Panc1 (cell line): Measurements from ENCODE around the gene B4GALT7. TPM values are rescaled to one million over a fixed set of nuclear protein-coding genes. Genes with fewer than 3 reads are reported as not detected.

Source experiments
- ATAC-seq: fragments of 200-7000 bp; cut with Tn5 transposase; 2 replicates; pipeline ENCODE4 v1.9.1; 2020; ENCODE audit warnings: mild to moderate bottlenecking, moderate library complexity
- BruUV-seq: library from RNA; stranded (reverse); fragments of 400-500 nt; replicated peaks from 2 replicates; lab custom pipeline; 2021; lab: Mats Ljungman, UMichigan
- CTCF ChIA-PET: fragments of 300-600 bp; sonication (Branson Sonifier 250); formaldehyde crosslinking; loops from one replicate; lab custom pipeline; 2022; ENCODE audit warnings: antibody characterized with exemption; lab: Charles Lee
- POLR2A ChIA-PET: fragments of 300-600 bp; sonication (Branson Sonifier 250); formaldehyde crosslinking; loops from one replicate; lab custom pipeline; 2022; ENCODE audit warnings: antibody characterized with exemption; lab: Charles Lee
- DNase-seq: peaks from one replicate; pipeline ENCODE4 v3.0.0-alpha.2; 2010; ENCODE audit warnings: low read depth, low spot score
- H3K27ac ChIP-seq: 2 replicates; pipeline ENCODE4 v1.5.1; 2011; ENCODE audit warnings: mild to moderate bottlenecking, low read length, inconsistent platforms
- H3K27me3 ChIP-seq: fragments of 200-500 bp; sonication (Bioruptor generic); 2 replicates; pipeline ENCODE4 v1.6.0; 2014; ENCODE audit warnings: low read length, inconsistent platforms; ENCODE audit not compliant: control insufficient read depth, insufficient read depth
- H3K36me3 ChIP-seq: fragments of 200-500 bp; sonication (Bioruptor generic); 2 replicates; pipeline ENCODE4 v1.5.1; 2014; ENCODE audit warnings: inconsistent platforms, mild to moderate bottlenecking, low read length, moderate library complexity; ENCODE audit not compliant: control insufficient read depth, insufficient read depth
- H3K4me1 ChIP-seq: 2 replicates; pipeline ENCODE4 v1.5.1; 2011; ENCODE audit warnings: inconsistent platforms, mild to moderate bottlenecking, low read length, moderate library complexity; ENCODE audit not compliant: control insufficient read depth, insufficient read depth
- H3K4me3 ChIP-seq, 2 experiments: 2 replicates each; pipeline ENCODE4 v1.5.1; 2011 to 2012; ENCODE audit warnings: low read depth in 2 of 2, low read length in 2 of 2, mild to moderate bottlenecking in 2 of 2, inconsistent platforms in 1 of 2, moderate library complexity in 1 of 2
- H3K9me3 ChIP-seq: fragments of 200-500 bp; sonication (Bioruptor generic); 2 replicates; pipeline ENCODE4 v1.5.1; 2014; ENCODE audit warnings: low read depth, mild to moderate bottlenecking, inconsistent platforms, low read length, moderate library complexity; ENCODE audit not compliant: control insufficient read depth, insufficient read depth
- CTCF ChIP-seq: fragments of 450-650 bp; IDR thresholded peaks from 2 replicates; pipeline ENCODE4 v1.5.1; 2017; ENCODE audit warnings: mild to moderate bottlenecking
- POLR2AphosphoS5 ChIP-seq: IDR thresholded peaks from 2 replicates; pipeline ENCODE4 v1.6.1; 2012; ENCODE audit warnings: mild to moderate bottlenecking, low read depth, low read length, moderate library complexity
- REST ChIP-seq, 2 experiments: IDR thresholded peaks; 2 replicates each; pipeline ENCODE4 v1.6.1; 2011 to 2012; ENCODE audit warnings: low read depth in 2 of 2, control low read depth in 1 of 2, low read length in 1 of 2, mild to moderate bottlenecking in 1 of 2, moderate library complexity in 1 of 2; ENCODE audit not compliant: insufficient read depth in 1 of 2
- SIN3A ChIP-seq: IDR thresholded peaks from 2 replicates; pipeline ENCODE4 v1.6.1; 2012; ENCODE audit warnings: low read depth, mild to moderate bottlenecking, low read length, moderate library complexity, borderline replicate concordance; ENCODE audit not compliant: insufficient read depth
- TCF7L2 ChIP-seq: IDR thresholded peaks from 2 replicates; pipeline ENCODE4 v1.6.1; 2011; ENCODE audit warnings: mild to moderate bottlenecking, low read depth, low read length, inconsistent platforms
- in situ Hi-C: cut with HindIII; loops from 2 replicates; pipeline ENCODE4 v1.10.0; 2016; ENCODE audit warnings: low sequenced_read_pairs, low pct_unique_long_range_greater_than_20kb
- intact Hi-C: fragments of 100-400 bp; cut with micrococcal nuclease; formaldehyde crosslinking; loops from one replicate; pipeline ENCODE4 v1.10.0; 2022; ENCODE audit not compliant: unreplicated experiment
- total RNA-seq: library from RNA; stranded (reverse); gene quantifications from one replicate; pipeline ENCODE4 v1.2.1, GENCODE V29; 2021; ENCODE audit not compliant: unreplicated experiment

Gene B4GALT7
- total RNA-seq, 1 experiment from 2014 or later = 38.0 TPM

GRCh38 chr5:177576169-177576568 lies 23.8 kb upstream of the B4GALT7 start:
- ChIA-PET CTCF (interaction anchor here (0.6 kb wide), 1 partner anchor 30 kb away, joined by 3 read pairs; no protein-coding TSS in a partner anchor), POLR2A (no interaction called here)
- TF ChIP-seq CTCF (no peak), REST (IDR thresholded peaks at IDR 0.05; ENCODE audit: insufficient read depth in 1 of 2, low read depth in 2 of 2, low read length in 1 of 2) (no peak), POLR2AphosphoS5 (no peak), TCF7L2 (no peak), SIN3A (no peak)
- H3K4me3 ChIP-seq = no peak overlapping the region
- H3K9me3 ChIP-seq = no peaks in the 10 kb centered on the region
- no peak overlapping the region for H3K27ac ChIP-seq
- DNase-seq (no peak), ATAC-seq (peak; percentile 45; the same call in 1 of the 2 replicates)
- no peaks in the 10 kb centered on the region for H3K27me3 ChIP-seq
- no TSS peak for BruUV-seq
- no peaks in the 10 kb centered on the region for H3K4me1 ChIP-seq
- intact Hi-C loops (no loop called here), in situ Hi-C loops (no loop called here)
- no peaks in the 10 kb centered on the region for H3K36me3 ChIP-seq

- ATAC-seq (no peak), DNase-seq (no peak)
- POLR2A ChIA-PET = no interaction called here
- H3K4me3 ChIP-seq = no peak overlapping the region
- H3K9me3 ChIP-seq = no peaks in the 10 kb centered on the region
- CTCF ChIA-PET = no interaction called here
- in situ Hi-C loops (no loop called here), intact Hi-C loops (no loop called here)
- TF ChIP-seq SIN3A (no peak), CTCF (no peak), REST (IDR thresholded peaks at IDR 0.05; ENCODE audit: insufficient read depth in 1 of 2, low read depth in 2 of 2, low read length in 1 of 2) (no peak), POLR2AphosphoS5 (no peak), TCF7L2 (no peak)
- H3K27ac ChIP-seq = no peak overlapping the region
- H3K36me3 ChIP-seq = no peaks in the 10 kb centered on the region
- no peaks in the 10 kb centered on the region for H3K27me3 ChIP-seq
- BruUV-seq = no TSS peak
- H3K4me1 ChIP-seq = no peaks in the 10 kb centered on the region
These were observed 21.6 kb upstream of the B4GALT7 start for GRCh38 chr5:177578316-177578715.
